Measurements from ENCODE around the gene PLEKHG1. TPM values are rescaled to one million over a fixed set of nuclear protein-coding genes. Genes with fewer than 3 reads are reported as not detected.

PLEKHG1 gene
- total RNA-seq, 1 experiment from 2014 or later: 1.4 TPM

DNA sequence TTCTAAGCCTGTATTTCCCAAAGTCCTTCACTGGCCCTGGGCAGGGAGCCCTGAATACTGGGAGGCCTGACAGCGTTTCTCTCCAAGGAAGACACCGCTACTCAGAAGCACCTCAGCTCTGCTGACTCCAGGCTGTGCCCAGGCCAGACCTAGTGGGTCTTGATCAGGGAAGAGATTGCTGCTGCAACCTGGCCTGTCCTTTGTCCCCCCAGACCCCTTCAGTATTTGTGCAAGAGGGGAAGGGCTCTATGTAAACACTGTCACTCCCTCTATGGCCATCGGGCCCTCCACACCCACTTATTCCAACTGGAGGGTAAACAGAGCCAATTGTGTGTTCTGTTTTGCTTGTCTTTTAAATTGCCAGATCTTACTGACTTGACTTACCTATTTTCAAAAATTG is 20.6 kb downstream of the PLEKHG1 start:
- DNase-seq: no peak

GRCh38 chr6:150620763-150621162 is 21.1 kb downstream of the PLEKHG1 start:
- H3K4me2 ChIP-seq (ENCODE audit: low read length): no peak overlapping the region
- H2AFZ ChIP-seq (ENCODE audit: low read length): no peak overlapping the region
- no peak overlapping the region for H3K9ac ChIP-seq (ENCODE audit: low read length)
- no peak overlapping the region for H3K27ac ChIP-seq (ENCODE audit: low read length)
- no peaks in the 10 kb centered on the region for H3K27me3 ChIP-seq (ENCODE audit: low read length)
- ATAC-seq (no peak), DNase-seq (no peak)
- CTCF ChIA-PET: no interaction called here
- H4K20me1 ChIP-seq (ENCODE audit: low read length): no peaks in the 10 kb centered on the region
- no peaks in the 10 kb centered on the region for H3K9me2 ChIP-seq (replicated peaks; ENCODE audit: low read length)
- TF ChIP-seq EZH2 (IDR thresholded peaks at IDR 0.05; ENCODE audit: low read length, unreplicated experiment) (no peak), CTCF (conservative IDR thresholded peaks at IDR 0.05; ENCODE audit: low read depth, low read length) (no peak), EZH2phosphoT487 (IDR thresholded peaks at IDR 0.05; ENCODE audit: borderline replicate concordance, low read length) (no peak)
- POLR2A ChIA-PET (ENCODE audit: unreplicated experiment): no interaction called here
- BruUV-seq (replicated peaks): no TSS peak
- H3K79me2 ChIP-seq (ENCODE audit: low read length): no peaks in the 10 kb centered on the region
- H3K9me3 ChIP-seq (ENCODE audit: low read length): no peaks in the 10 kb centered on the region
- no peaks in the 10 kb centered on the region for H3F3A ChIP-seq (ENCODE audit: low read length, unreplicated experiment)
- no peaks in the 10 kb centered on the region for H3K36me3 ChIP-seq (ENCODE audit: low read depth, low read length)
- H3K4me1 ChIP-seq (ENCODE audit: insufficient read depth, low read length): no peaks in the 10 kb centered on the region
- no peak overlapping the region for H3K4me3 ChIP-seq (ENCODE audit: low read length)
- intact Hi-C loops (cut with micrococcal nuclease): no loop called here

More for the DNA sequence above, 20.6 kb downstream of the PLEKHG1 start:
- no peaks in the 10 kb centered on the region for H3K4me1 ChIP-seq (ENCODE audit: insufficient read depth, low read length)
- no peaks in the 10 kb centered on the region for H3K36me3 ChIP-seq (ENCODE audit: low read depth, low read length)
- no peak overlapping the region for H2AFZ ChIP-seq (ENCODE audit: low read length)
- ChIA-PET POLR2A (ENCODE audit: unreplicated experiment) (no interaction called here), CTCF (no interaction called here)
- no peaks in the 10 kb centered on the region for H3K79me2 ChIP-seq (ENCODE audit: low read length)
- no peaks in the 10 kb centered on the region for H3K27me3 ChIP-seq (ENCODE audit: low read length)
- no TSS peak for BruUV-seq (replicated peaks)
- intact Hi-C loops (cut with micrococcal nuclease): no loop called here
- H3K27ac ChIP-seq (ENCODE audit: low read length): no peak overlapping the region
- no peaks in the 10 kb centered on the region for H3K9me3 ChIP-seq (ENCODE audit: low read length)
- no peaks in the 10 kb centered on the region for H3F3A ChIP-seq (ENCODE audit: low read length, unreplicated experiment)
- no peaks in the 10 kb centered on the region for H3K9me2 ChIP-seq (replicated peaks; ENCODE audit: low read length)
- no peaks in the 10 kb centered on the region for H4K20me1 ChIP-seq (ENCODE audit: low read length)
- H3K4me3 ChIP-seq (ENCODE audit: low read length): no peak overlapping the region
- H3K9ac ChIP-seq (ENCODE audit: low read length): no peak overlapping the region
- TF ChIP-seq EZH2 (IDR thresholded peaks at IDR 0.05; ENCODE audit: low read length, unreplicated experiment): no peak
- TF ChIP-seq CTCF (conservative IDR thresholded peaks at IDR 0.05; ENCODE audit: low read depth, low read length): no peak
- TF ChIP-seq EZH2phosphoT487 (IDR thresholded peaks at IDR 0.05; ENCODE audit: borderline replicate concordance, low read length): no peak
- no peak overlapping the region for H3K4me2 ChIP-seq (ENCODE audit: low read length)
- no peak for ATAC-seq

DNA sequence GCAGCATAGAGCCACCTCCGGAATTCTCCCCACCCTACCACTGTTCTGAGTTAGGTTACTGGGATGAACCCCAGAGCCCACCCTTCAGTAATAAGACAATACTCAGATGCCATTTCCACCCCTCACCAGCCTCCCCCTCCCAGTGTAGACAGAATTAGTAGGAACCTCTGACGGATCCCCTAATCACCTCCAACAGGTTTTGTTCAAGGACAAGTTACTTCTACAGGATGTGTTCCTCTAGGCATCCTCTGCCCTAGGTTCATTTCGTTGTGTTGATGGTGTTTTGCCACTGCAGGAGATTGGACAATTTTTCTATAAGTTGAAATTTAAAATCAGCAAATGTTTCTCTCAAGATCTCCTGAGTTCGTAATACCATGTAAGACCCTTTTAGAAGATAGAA is 22.8 kb downstream of the PLEKHG1 start:
- Histone ChIP-seq H3F3A (ENCODE audit: low read length, unreplicated experiment) (no peaks in the 10 kb centered on the region), H3K4me3 (ENCODE audit: low read length) (no peak overlapping the region), H3K79me2 (ENCODE audit: low read length) (no peaks in the 10 kb centered on the region), H4K20me1 (ENCODE audit: low read length) (no peaks in the 10 kb centered on the region), H3K4me2 (ENCODE audit: low read length) (no peak overlapping the region), H3K27ac (ENCODE audit: low read length) (no peak overlapping the region), H3K27me3 (ENCODE audit: low read length) (no peaks in the 10 kb centered on the region), H3K9ac (ENCODE audit: low read length) (no peak overlapping the region), H2AFZ (ENCODE audit: low read length) (no peak overlapping the region), H3K9me2 (replicated peaks; ENCODE audit: low read length) (no peaks in the 10 kb centered on the region), H3K9me3 (ENCODE audit: low read length) (no peaks in the 10 kb centered on the region), H3K36me3 (ENCODE audit: low read depth, low read length) (no peaks in the 10 kb centered on the region), H3K4me1 (ENCODE audit: insufficient read depth, low read length) (peaks cover 4% of the 10 kb centered on the region)
- intact Hi-C loops (cut with micrococcal nuclease): no loop called here
- CTCF ChIA-PET: no interaction called here
- no peak for ATAC-seq
- TF ChIP-seq CTCF (conservative IDR thresholded peaks at IDR 0.05; ENCODE audit: low read depth, low read length) (no peak), EZH2phosphoT487 (IDR thresholded peaks at IDR 0.05; ENCODE audit: borderline replicate concordance, low read length) (no peak), EZH2 (IDR thresholded peaks at IDR 0.05; ENCODE audit: low read length, unreplicated experiment) (no peak)
- no peak for DNase-seq
- POLR2A ChIA-PET (ENCODE audit: unreplicated experiment): no interaction called here
- BruUV-seq (replicated peaks): no TSS peak
